ENCODE results near the gene FUT3. TPM values are rescaled to one million over a fixed set of nuclear protein-coding genes. Genes with fewer than 3 reads are reported as not detected.
A peak's percentile ranks its signal among the peaks of the same experiment; 100 is the strongest.

Gene FUT3
- total RNA-seq, 2 experiments from 2014 or later, result 0.61 to 0.85 TPM

DNA sequence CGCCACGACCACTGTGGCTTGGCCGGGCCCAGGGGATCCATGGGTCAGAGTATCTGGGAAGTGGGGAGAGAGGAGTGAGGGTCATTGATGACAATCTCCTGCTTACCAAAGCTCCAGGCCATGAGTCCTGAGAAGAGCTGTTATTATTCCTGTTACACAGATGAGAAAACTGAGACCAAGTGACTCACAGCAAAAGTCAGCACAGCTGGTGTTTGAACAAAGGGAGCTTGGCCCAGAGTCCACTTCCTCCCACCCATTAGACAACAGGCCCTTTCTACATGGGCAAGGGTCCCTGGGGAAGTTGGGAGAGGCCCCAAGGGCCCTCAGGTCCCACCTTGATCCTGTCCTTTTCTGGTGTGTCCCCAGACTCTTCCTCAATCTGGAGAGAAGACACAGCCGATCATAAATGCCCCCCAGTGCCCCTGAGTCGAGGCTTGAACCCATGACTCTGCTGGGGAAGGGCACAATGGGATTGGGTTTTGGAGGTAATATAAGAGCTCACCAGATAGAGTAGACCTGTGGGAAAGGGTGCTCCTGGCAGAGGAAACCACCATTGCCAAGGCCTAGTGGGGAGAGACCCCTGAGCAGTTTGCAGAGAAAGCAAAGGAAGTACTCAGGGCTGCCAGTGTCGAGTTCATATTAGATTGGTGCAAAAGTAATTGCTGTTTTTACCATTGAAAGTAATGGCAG is 18.6 kb downstream of the FUT3 start:
- H3K4me1 Mint-ChIP-seq (ENCODE audit: low read depth), result peaks cover 11% of the 10 kb centered on the region
- peaks cover 5% of the 10 kb centered on the region for H3K36me3 Mint-ChIP-seq (ENCODE audit: low read depth)
- no peak overlapping the region for H3K27ac Mint-ChIP-seq
- Histone ChIP-seq H3K4me1 (ENCODE audit: insufficient read depth, low read length) (peaks cover 17% of the 10 kb centered on the region), H3K36me3 (ENCODE audit: insufficient read depth, low read length) (no peaks in the 10 kb centered on the region), H3K9me3 (ENCODE audit: control insufficient read depth in 1 of 2, insufficient read depth in 1 of 2, low read length in 2 of 2) (peaks cover 0 to 6% of the 10 kb centered on the region in 2 experiments), H3K27ac (ENCODE audit: low read depth in 1 of 2, low read length in 2 of 2) (no peak overlapping the region), H3K27me3 (ENCODE audit: control insufficient read depth in 1 of 2, insufficient read depth in 2 of 2, low read length in 2 of 2) (peaks cover 0 to 3% of the 10 kb centered on the region in 2 experiments), H3K4me3 (ENCODE audit: low read length) (no peak overlapping the region)
- ATAC-seq (ENCODE audit: poor library complexity), result no peak
- no peaks in the 10 kb centered on the region for H3K9me3 Mint-ChIP-seq
- no peak for DNase-seq
- no peaks in the 10 kb centered on the region for H3K27me3 Mint-ChIP-seq
- ChIA-PET POLR2A (no interaction called here), CTCF (no interaction called here)
- intact Hi-C loops (cut with DNase I, micrococcal nuclease), result no loop called here
- no peak overlapping the region for H3K4me3 Mint-ChIP-seq
- TF ChIP-seq, protein P1, sequence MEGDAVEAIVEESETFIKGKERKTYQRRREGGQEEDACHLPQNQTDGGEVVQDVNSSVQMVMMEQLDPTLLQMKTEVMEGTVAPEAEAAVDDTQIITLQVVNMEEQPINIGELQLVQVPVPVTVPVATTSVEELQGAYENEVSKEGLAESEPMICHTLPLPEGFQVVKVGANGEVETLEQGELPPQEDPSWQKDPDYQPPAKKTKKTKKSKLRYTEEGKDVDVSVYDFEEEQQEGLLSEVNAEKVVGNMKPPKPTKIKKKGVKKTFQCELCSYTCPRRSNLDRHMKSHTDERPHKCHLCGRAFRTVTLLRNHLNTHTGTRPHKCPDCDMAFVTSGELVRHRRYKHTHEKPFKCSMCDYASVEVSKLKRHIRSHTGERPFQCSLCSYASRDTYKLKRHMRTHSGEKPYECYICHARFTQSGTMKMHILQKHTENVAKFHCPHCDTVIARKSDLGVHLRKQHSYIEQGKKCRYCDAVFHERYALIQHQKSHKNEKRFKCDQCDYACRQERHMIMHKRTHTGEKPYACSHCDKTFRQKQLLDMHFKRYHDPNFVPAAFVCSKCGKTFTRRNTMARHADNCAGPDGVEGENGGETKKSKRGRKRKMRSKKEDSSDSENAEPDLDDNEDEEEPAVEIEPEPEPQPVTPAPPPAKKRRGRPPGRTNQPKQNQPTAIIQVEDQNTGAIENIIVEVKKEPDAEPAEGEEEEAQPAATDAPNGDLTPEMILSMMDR (IDR thresholded peaks at IDR 0.05), result no peak

DNA sequence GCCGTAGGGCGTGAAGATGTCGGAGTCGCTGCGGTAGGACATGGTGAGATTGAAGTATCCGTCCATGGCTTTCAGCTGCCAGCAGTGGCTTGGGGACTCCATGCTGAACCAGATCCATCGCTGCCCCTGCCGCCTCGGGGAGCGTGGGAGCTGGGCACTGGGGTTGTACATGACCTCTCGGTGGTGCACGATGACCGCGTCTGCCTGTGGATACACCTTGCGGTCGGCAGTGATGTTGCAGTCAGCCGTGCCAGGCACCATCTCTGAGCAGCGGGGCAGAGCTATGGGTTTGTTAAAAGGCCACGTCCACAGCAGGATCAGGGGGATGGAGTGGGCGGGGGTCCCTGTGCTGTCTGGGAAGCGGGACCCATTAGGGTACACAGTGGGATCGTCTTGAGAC is 19.2 kb downstream of the FUT3 start:
- DNase-seq (peak in 1 of 14 experiments; percentile 17), ATAC-seq (ENCODE audit: poor library complexity) (no peak)
- TF ChIP-seq, protein P1 (IDR thresholded peaks at IDR 0.05), result no peak
- Mint-ChIP-seq H3K4me3 (no peak overlapping the region), H3K4me1 (ENCODE audit: low read depth) (peaks cover 14% of the 10 kb centered on the region), H3K9me3 (no peaks in the 10 kb centered on the region), H3K36me3 (ENCODE audit: low read depth) (peaks cover 8% of the 10 kb centered on the region), H3K27me3 (no peaks in the 10 kb centered on the region), H3K27ac (no peak overlapping the region)
- Histone ChIP-seq H3K4me1 (ENCODE audit: insufficient read depth, low read length) (peaks cover 21% of the 10 kb centered on the region), H3K9me3 (ENCODE audit: control insufficient read depth in 1 of 2, insufficient read depth in 1 of 2, low read length in 2 of 2) (peaks cover 0 to 10% of the 10 kb centered on the region in 2 experiments), H3K27me3 (ENCODE audit: control insufficient read depth in 1 of 2, insufficient read depth in 2 of 2, low read length in 2 of 2) (peaks cover 0 to 3% of the 10 kb centered on the region in 2 experiments), H3K36me3 (ENCODE audit: insufficient read depth, low read length) (no peaks in the 10 kb centered on the region), H3K4me3 (ENCODE audit: low read length) (no peak overlapping the region), H3K27ac (ENCODE audit: low read depth in 1 of 2, low read length in 2 of 2) (no peak overlapping the region)
- ChIA-PET POLR2A (no interaction called here), CTCF (no interaction called here)
- intact Hi-C loops (cut with DNase I, micrococcal nuclease), result no loop called here

DNA sequence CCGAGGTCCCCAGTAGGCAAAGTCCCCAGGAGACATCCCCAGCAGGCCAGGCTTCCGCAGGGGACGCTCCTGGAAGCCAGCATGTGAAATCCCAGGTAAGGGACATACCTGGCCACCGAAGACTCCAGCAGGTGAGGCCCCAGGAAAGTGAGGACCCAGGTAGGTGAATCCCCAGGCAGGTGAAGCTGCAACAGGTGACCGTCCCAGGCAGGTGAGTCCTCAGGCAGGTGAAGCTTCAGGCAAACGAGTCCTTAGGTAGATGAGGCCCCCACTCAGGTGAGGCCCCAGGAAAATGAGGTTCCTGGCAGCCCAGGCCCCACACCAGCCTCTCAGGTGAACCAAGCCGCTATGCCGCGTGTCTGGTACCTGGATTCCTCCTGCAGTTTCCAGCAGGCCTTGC is 20.1 kb downstream of the FUT3 start:
- no peak overlapping the region for H3K4me3 ChIP-seq (ENCODE audit: low read length)
- H3K4me3 Mint-ChIP-seq, result no peak overlapping the region
- intact Hi-C loops (cut with DNase I, micrococcal nuclease), result no loop called here
- peaks cover 0 to 3% of the 10 kb centered on the region in 2 experiments for H3K27me3 ChIP-seq (ENCODE audit: control insufficient read depth in 1 of 2, insufficient read depth in 2 of 2, low read length in 2 of 2)
- no peak overlapping the region for H3K27ac ChIP-seq (ENCODE audit: low read depth in 1 of 2, low read length in 2 of 2)
- H3K9me3 ChIP-seq (ENCODE audit: control insufficient read depth in 1 of 2, insufficient read depth in 1 of 2, low read length in 2 of 2), result peaks cover 0 to 15% of the 10 kb centered on the region in 2 experiments
- ChIA-PET POLR2A (no interaction called here), CTCF (interaction anchor here (1.0 kb wide), 1 partner anchor 27 kb away, joined by 3 read pairs; no protein-coding TSS in a partner anchor)
- ATAC-seq (ENCODE audit: poor library complexity) (no peak), DNase-seq (peak in 1 of 14 experiments; percentile 16)
- peaks cover 30% of the 10 kb centered on the region for H3K4me1 ChIP-seq (ENCODE audit: insufficient read depth, low read length)
- no peaks in the 10 kb centered on the region for H3K27me3 Mint-ChIP-seq
- H3K27ac Mint-ChIP-seq, result no peak overlapping the region
- H3K36me3 Mint-ChIP-seq (ENCODE audit: low read depth), result peaks cover 9% of the 10 kb centered on the region
- H3K36me3 ChIP-seq (ENCODE audit: insufficient read depth, low read length), result no peaks in the 10 kb centered on the region
- peaks cover 18% of the 10 kb centered on the region for H3K4me1 Mint-ChIP-seq (ENCODE audit: low read depth)
- H3K9me3 Mint-ChIP-seq, result no peaks in the 10 kb centered on the region
- TF ChIP-seq, protein P1 (IDR thresholded peaks at IDR 0.05), result no peak

All from CD4-positive, alpha-beta T cell (primary cell).